Panc1 (cell line): Measurements from ENCODE around the gene RARRES2. TPM values are rescaled to one million over a fixed set of nuclear protein-coding genes. Genes with fewer than 3 reads are reported as not detected.
"Not testable (repeated sequence)": the region's sequence is repeated elsewhere in the genome, so short reads cannot be mapped to it uniquely, and the experiment has no call there.

Experiments
- ATAC-seq: fragments of 200-7000 bp; cut with Tn5 transposase; 2 replicates; pipeline ENCODE4 v1.9.1; 2020; ENCODE audit warnings: mild to moderate bottlenecking, moderate library complexity
- BruUV-seq: library from RNA; stranded (reverse); fragments of 400-500 nt; replicated peaks from 2 replicates; lab custom pipeline; 2021; lab: Mats Ljungman, UMichigan
- CTCF ChIA-PET: fragments of 300-600 bp; sonication (Branson Sonifier 250); formaldehyde crosslinking; loops from one replicate; lab custom pipeline; 2022; ENCODE audit warnings: antibody characterized with exemption; lab: Charles Lee
- POLR2A ChIA-PET: fragments of 300-600 bp; sonication (Branson Sonifier 250); formaldehyde crosslinking; loops from one replicate; lab custom pipeline; 2022; ENCODE audit warnings: antibody characterized with exemption; lab: Charles Lee
- DNase-seq: peaks from one replicate; pipeline ENCODE4 v3.0.0-alpha.2; 2010; ENCODE audit warnings: low read depth, low spot score
- H3K27ac ChIP-seq: 2 replicates; pipeline ENCODE4 v1.5.1; 2011; ENCODE audit warnings: mild to moderate bottlenecking, low read length, inconsistent platforms
- H3K27me3 ChIP-seq: fragments of 200-500 bp; sonication (Bioruptor generic); 2 replicates; pipeline ENCODE4 v1.6.0; 2014; ENCODE audit warnings: low read length, inconsistent platforms; ENCODE audit not compliant: control insufficient read depth, insufficient read depth
- H3K36me3 ChIP-seq: fragments of 200-500 bp; sonication (Bioruptor generic); 2 replicates; pipeline ENCODE4 v1.5.1; 2014; ENCODE audit warnings: inconsistent platforms, mild to moderate bottlenecking, low read length, moderate library complexity; ENCODE audit not compliant: control insufficient read depth, insufficient read depth
- H3K4me1 ChIP-seq: 2 replicates; pipeline ENCODE4 v1.5.1; 2011; ENCODE audit warnings: inconsistent platforms, mild to moderate bottlenecking, low read length, moderate library complexity; ENCODE audit not compliant: control insufficient read depth, insufficient read depth
- H3K4me3 ChIP-seq, 2 experiments: 2 replicates each; pipeline ENCODE4 v1.5.1; 2011 to 2012; ENCODE audit warnings: low read depth in 2 of 2, low read length in 2 of 2, mild to moderate bottlenecking in 2 of 2, inconsistent platforms in 1 of 2, moderate library complexity in 1 of 2
- H3K9me3 ChIP-seq: fragments of 200-500 bp; sonication (Bioruptor generic); 2 replicates; pipeline ENCODE4 v1.5.1; 2014; ENCODE audit warnings: low read depth, mild to moderate bottlenecking, inconsistent platforms, low read length, moderate library complexity; ENCODE audit not compliant: control insufficient read depth, insufficient read depth
- CTCF ChIP-seq: fragments of 450-650 bp; IDR thresholded peaks from 2 replicates; pipeline ENCODE4 v1.5.1; 2017; ENCODE audit warnings: mild to moderate bottlenecking
- POLR2AphosphoS5 ChIP-seq: IDR thresholded peaks from 2 replicates; pipeline ENCODE4 v1.6.1; 2012; ENCODE audit warnings: mild to moderate bottlenecking, low read depth, low read length, moderate library complexity
- SIN3A ChIP-seq: IDR thresholded peaks from 2 replicates; pipeline ENCODE4 v1.6.1; 2012; ENCODE audit warnings: low read depth, mild to moderate bottlenecking, low read length, moderate library complexity, borderline replicate concordance; ENCODE audit not compliant: insufficient read depth
- TCF7L2 ChIP-seq: IDR thresholded peaks from 2 replicates; pipeline ENCODE4 v1.6.1; 2011; ENCODE audit warnings: mild to moderate bottlenecking, low read depth, low read length, inconsistent platforms
- in situ Hi-C: cut with HindIII; loops from 2 replicates; pipeline ENCODE4 v1.10.0; 2016; ENCODE audit warnings: low sequenced_read_pairs, low pct_unique_long_range_greater_than_20kb
- intact Hi-C: fragments of 100-400 bp; cut with micrococcal nuclease; formaldehyde crosslinking; loops from one replicate; pipeline ENCODE4 v1.10.0; 2022; ENCODE audit not compliant: unreplicated experiment
- total RNA-seq: library from RNA; stranded (reverse); gene quantifications from one replicate; pipeline ENCODE4 v1.2.1, GENCODE V29; 2021; ENCODE audit not compliant: unreplicated experiment
- TF ChIP-seq, protein P1 (sequence below), 2 experiments: IDR thresholded peaks; 2 replicates each; pipeline ENCODE4 v1.6.1; 2011 to 2012; ENCODE audit warnings: low read depth in 2 of 2, control low read depth in 1 of 2, low read length in 1 of 2, mild to moderate bottlenecking in 1 of 2, moderate library complexity in 1 of 2; ENCODE audit not compliant: insufficient read depth in 1 of 2

The RARRES2 gene
- total RNA-seq, 1 experiment from 2014 or later, result 1.1 TPM

GRCh38 chr7:150313367-150313809 is 28.0 kb downstream of the RARRES2 start:
- TF ChIP-seq, protein P1, sequence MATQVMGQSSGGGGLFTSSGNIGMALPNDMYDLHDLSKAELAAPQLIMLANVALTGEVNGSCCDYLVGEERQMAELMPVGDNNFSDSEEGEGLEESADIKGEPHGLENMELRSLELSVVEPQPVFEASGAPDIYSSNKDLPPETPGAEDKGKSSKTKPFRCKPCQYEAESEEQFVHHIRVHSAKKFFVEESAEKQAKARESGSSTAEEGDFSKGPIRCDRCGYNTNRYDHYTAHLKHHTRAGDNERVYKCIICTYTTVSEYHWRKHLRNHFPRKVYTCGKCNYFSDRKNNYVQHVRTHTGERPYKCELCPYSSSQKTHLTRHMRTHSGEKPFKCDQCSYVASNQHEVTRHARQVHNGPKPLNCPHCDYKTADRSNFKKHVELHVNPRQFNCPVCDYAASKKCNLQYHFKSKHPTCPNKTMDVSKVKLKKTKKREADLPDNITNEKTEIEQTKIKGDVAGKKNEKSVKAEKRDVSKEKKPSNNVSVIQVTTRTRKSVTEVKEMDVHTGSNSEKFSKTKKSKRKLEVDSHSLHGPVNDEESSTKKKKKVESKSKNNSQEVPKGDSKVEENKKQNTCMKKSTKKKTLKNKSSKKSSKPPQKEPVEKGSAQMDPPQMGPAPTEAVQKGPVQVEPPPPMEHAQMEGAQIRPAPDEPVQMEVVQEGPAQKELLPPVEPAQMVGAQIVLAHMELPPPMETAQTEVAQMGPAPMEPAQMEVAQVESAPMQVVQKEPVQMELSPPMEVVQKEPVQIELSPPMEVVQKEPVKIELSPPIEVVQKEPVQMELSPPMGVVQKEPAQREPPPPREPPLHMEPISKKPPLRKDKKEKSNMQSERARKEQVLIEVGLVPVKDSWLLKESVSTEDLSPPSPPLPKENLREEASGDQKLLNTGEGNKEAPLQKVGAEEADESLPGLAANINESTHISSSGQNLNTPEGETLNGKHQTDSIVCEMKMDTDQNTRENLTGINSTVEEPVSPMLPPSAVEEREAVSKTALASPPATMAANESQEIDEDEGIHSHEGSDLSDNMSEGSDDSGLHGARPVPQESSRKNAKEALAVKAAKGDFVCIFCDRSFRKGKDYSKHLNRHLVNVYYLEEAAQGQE (IDR thresholded peaks at IDR 0.05; ENCODE audit: insufficient read depth in 1 of 2, low read depth in 2 of 2, low read length in 1 of 2), result no peak
- TF ChIP-seq CTCF (no peak), TCF7L2 (no peak), POLR2AphosphoS5 (no peak), SIN3A (no peak)
- Histone ChIP-seq H3K9me3 (no peaks in the 10 kb centered on the region), H3K36me3 (no peaks in the 10 kb centered on the region), H3K27me3 (no peaks in the 10 kb centered on the region), H3K4me1 (no peaks in the 10 kb centered on the region), H3K4me3 (no peak overlapping the region), H3K27ac (no peak overlapping the region)
- DNase-seq (no peak), ATAC-seq (no peak)
- in situ Hi-C loops, result no loop called here
- intact Hi-C loops, result no loop called here
- CTCF ChIA-PET, result interaction anchor here (0.6 kb wide), 1 partner anchor 42 kb away, joined by 5 read pairs; no protein-coding TSS in a partner anchor
- BruUV-seq, result no TSS peak
- POLR2A ChIA-PET, result no interaction called here

- H3K9me3 ChIP-seq, H3K4me1 ChIP-seq, DNase-seq, intact Hi-C loops, BruUV-seq, H3K4me3 ChIP-seq, H3K27me3 ChIP-seq, POLR2A ChIA-PET, H3K36me3 ChIP-seq, H3K27ac ChIP-seq, CTCF ChIA-PET, ATAC-seq, in situ Hi-C loops: not testable (repeated sequence)
These were observed 28.6 kb downstream of the RARRES2 start for GRCh38 chr7:150312649-150313366.

DNA sequence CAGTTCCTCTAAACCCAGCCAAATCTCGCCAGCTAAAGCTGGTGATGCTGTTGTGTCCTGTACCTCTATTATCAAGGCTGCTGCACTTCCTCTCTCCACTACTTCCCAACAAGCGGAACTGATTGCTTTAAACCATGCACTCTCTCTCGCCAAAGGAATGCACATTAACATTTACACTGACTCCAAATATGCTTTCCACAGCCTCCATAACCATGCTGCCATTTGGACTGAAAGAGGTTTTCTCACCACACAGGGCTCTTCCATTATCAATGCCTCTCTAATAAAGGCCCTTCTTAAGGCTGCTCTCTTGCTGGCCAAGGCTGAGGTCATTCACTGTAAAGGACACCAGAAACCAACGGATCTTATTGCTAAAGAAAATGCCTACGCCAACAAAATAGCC is 29.7 kb downstream of the RARRES2 start:
- TF ChIP-seq, protein P1 (IDR thresholded peaks at IDR 0.05; ENCODE audit: insufficient read depth in 1 of 2, low read depth in 2 of 2, low read length in 1 of 2), result no peak
- TF ChIP-seq SIN3A, result no peak
- no peak for TF ChIP-seq TCF7L2
- POLR2A ChIA-PET, result no interaction called here
- Histone ChIP-seq H3K27me3 (no peaks in the 10 kb centered on the region), H3K4me3 (no peak overlapping the region), H3K9me3 (no peaks in the 10 kb centered on the region), H3K27ac (no peak overlapping the region), H3K36me3 (no peaks in the 10 kb centered on the region), H3K4me1 (no peaks in the 10 kb centered on the region)
- no TSS peak for BruUV-seq
- DNase-seq (no peak), ATAC-seq (no peak)
- intact Hi-C loops, result no loop called here
- in situ Hi-C loops, result no loop called here
- CTCF ChIA-PET, result no interaction called here
